Endothelial cell of umbilical vein (primary cell): ENCODE results near the gene DDX56. TPM values are rescaled to one million over a fixed set of nuclear protein-coding genes. Genes with fewer than 3 reads are reported as not detected.

Experiments
- BruUV-seq: library from RNA; stranded (reverse); fragments of 400-500 nt; replicated peaks from 2 replicates; lab custom pipeline; 2021; lab: Mats Ljungman, UMichigan
- CTCF ChIA-PET: fragments of 300-600, 350-600 bp; sonication (Branson Sonifier 250); formaldehyde crosslinking; loops from one replicate; lab custom pipeline; 2021; ENCODE audit warnings: antibody characterized with exemption, inconsistent platforms; lab: Charles Lee
- POLR2A ChIA-PET: fragments of 300-600, 350-600 bp; sonication (Branson Sonifier 250); formaldehyde crosslinking; loops from one replicate; lab custom pipeline; 2021; ENCODE audit warnings: antibody characterized with exemption, inconsistent platforms; lab: Charles Lee
- DNase-seq: peaks from one replicate; pipeline ENCODE4 v3.0.0-alpha.2; 2011; ENCODE audit warnings: low read depth, low spot score
- FAIRE-seq: peaks from 2 replicates; lab custom pipeline; 2011; peaks lifted over from hg19 to GRCh38; lab: Jason Lieb, UNC
- H2AFZ ChIP-seq: 2 replicates; pipeline ENCODE4 v1.6.0; 2012; ENCODE audit warnings: low read depth, low read length, control low read depth, inconsistent platforms
- H3K27ac ChIP-seq: 2 replicates; pipeline ENCODE4 v1.5.1; 2011; ENCODE audit warnings: low read depth, mild to moderate bottlenecking, control low read depth, low read length, moderate library complexity; ENCODE audit not compliant: insufficient read depth
- H3K27me3 ChIP-seq, 2 experiments: 2 replicates each; pipeline versions ENCODE4 v1.6.0 to v1.6.1; 2011; ENCODE audit warnings: low read length in 2 of 2, mixed read lengths in 1 of 2; ENCODE audit not compliant: control insufficient read depth in 2 of 2, insufficient read depth in 2 of 2
- H3K36me3 ChIP-seq, 2 experiments: 2 replicates in 1 of 2; 3 replicates in 1 of 2; pipeline ENCODE4 v1.5.1; 2011; ENCODE audit warnings: low read length in 2 of 2, mild to moderate bottlenecking in 1 of 2, moderate library complexity in 1 of 2; ENCODE audit not compliant: control insufficient read depth in 2 of 2, insufficient read depth in 2 of 2; ENCODE audit errors: extremely low read depth in 1 of 2
- H3K4me1 ChIP-seq: 3 replicates; pipeline ENCODE4 v1.5.1; 2011; ENCODE audit warnings: mild to moderate bottlenecking, low read length; ENCODE audit not compliant: control insufficient read depth, insufficient read depth; ENCODE audit errors: extremely low read depth
- H3K4me2 ChIP-seq: 2 replicates; pipeline ENCODE4 v1.6.1; 2011; ENCODE audit warnings: low read length, control low read depth, mixed read lengths; ENCODE audit not compliant: insufficient read depth
- H3K4me3 ChIP-seq, 3 experiments: fragments of 200-600 bp in 1 of 3; sonication (generic), shearing (Covaris generic) in 1 of 3; replicated peaks in 1 of 3; 2 replicates each; pipeline ENCODE4 v1.5.1; 2011 to 2016; ENCODE audit warnings: control low read depth in 3 of 3, low read length in 3 of 3, mild to moderate bottlenecking in 2 of 3, inconsistent platforms in 1 of 3, low read depth in 1 of 3, moderate library complexity in 1 of 3; ENCODE audit not compliant: insufficient read depth in 1 of 3
- H3K79me2 ChIP-seq: 2 replicates; pipeline ENCODE4 v1.6.0; 2012; ENCODE audit warnings: low read length, inconsistent platforms; ENCODE audit not compliant: control insufficient read depth, insufficient read depth
- H3K9ac ChIP-seq: replicated peaks from 2 replicates; pipeline ENCODE3; 2011; ENCODE audit warnings: low read length, control low read depth; ENCODE audit not compliant: insufficient read depth; ENCODE audit errors: extremely low read depth
- H3K9me1 ChIP-seq: replicated peaks from 3 replicates; pipeline ENCODE4 v1.6.0; 2011; ENCODE audit warnings: mild to moderate bottlenecking, low read length; ENCODE audit not compliant: control insufficient read depth, insufficient read depth; ENCODE audit errors: extremely low read depth
- H3K9me3 ChIP-seq: replicated peaks from 2 replicates; pipeline ENCODE4 v1.5.1; 2012; ENCODE audit warnings: low read length, inconsistent platforms; ENCODE audit not compliant: control insufficient read depth, insufficient read depth
- H4K20me1 ChIP-seq: replicated peaks from 2 replicates; pipeline ENCODE3; 2011; ENCODE audit warnings: mild to moderate bottlenecking, low read length; ENCODE audit not compliant: control insufficient read depth, insufficient read depth; ENCODE audit errors: extremely low read depth
- EZH2 ChIP-seq: IDR thresholded peaks from 2 replicates; pipeline ENCODE4 v1.6.1; 2012; ENCODE audit warnings: borderline replicate concordance, low read depth, mild to moderate bottlenecking, moderate library complexity, low read length, inconsistent platforms; ENCODE audit not compliant: severe bottlenecking
- FOS ChIP-seq: IDR thresholded peaks from 2 replicates; pipeline ENCODE4 v1.6.1; 2011; ENCODE audit warnings: mild to moderate bottlenecking, low read length, moderate library complexity, borderline replicate concordance; ENCODE audit not compliant: insufficient read depth
- GATA2 ChIP-seq: IDR thresholded peaks from 2 replicates; pipeline ENCODE4 v1.7.0; 2011; ENCODE audit warnings: low read depth, mild to moderate bottlenecking, moderate library complexity, mixed read lengths, low read length; ENCODE audit not compliant: insufficient read length, insufficient read depth
- JUN ChIP-seq: IDR thresholded peaks from 2 replicates; pipeline ENCODE4 v1.6.1; 2011; ENCODE audit warnings: borderline replicate concordance, low read depth; ENCODE audit not compliant: insufficient read length, insufficient read depth
- MYC ChIP-seq: IDR thresholded peaks from one replicate; pipeline ENCODE4 v1.6.1; 2011; ENCODE audit warnings: mild to moderate bottlenecking, low read depth, low read length
- POLR2A ChIP-seq: IDR thresholded peaks from 2 replicates; pipeline ENCODE4 v1.6.1; 2012; ENCODE audit warnings: low read depth, mild to moderate bottlenecking, control low read depth, low read length
- POLR2AphosphoS5 ChIP-seq: IDR thresholded peaks from 2 replicates; pipeline ENCODE4 v1.6.1; 2012; ENCODE audit warnings: low read depth, mild to moderate bottlenecking, control low read depth, low read length, moderate library complexity; ENCODE audit not compliant: insufficient read depth
- dilution Hi-C: fragments of 300-500 bp; cut with MboI; formaldehyde crosslinking; loops from one replicate; pipeline ENCODE4 v1.15.0; 2019; ENCODE audit warnings: low sequenced_read_pairs; ENCODE audit not compliant: extremely low pct_ligation_motif_present
- intact Hi-C: fragments of 100-400 bp; cut with micrococcal nuclease; formaldehyde crosslinking; loops from one replicate; pipeline ENCODE4 v1.10.0; 2022
- polyA plus RNA-seq, 4 experiments: library from polyadenylated mRNA; depleted of rRNA in 3 of 4; stranded (reverse) in 3 of 4; unstranded in 1 of 4; fragments of >200 nt; gene quantifications; 2 replicates each; pipeline versions ENCODE4 v1.2.1 to v1.2.3, GENCODE V29; 2011 to 2012; ENCODE audit warnings: missing spikeins in 1 of 4
- total RNA-seq: library from RNA; stranded (reverse); gene quantifications from 2 replicates; pipeline ENCODE4 v1.2.3, GENCODE V29; 2021
- TF ChIP-seq, protein P1 (sequence below), 2 donors: IDR thresholded peaks; 1 replicate in 1 of 2; 2 replicates in 1 of 2; pipeline ENCODE4 v1.5.1; 2011; ENCODE audit warnings: low read length in 2 of 2, mild to moderate bottlenecking in 2 of 2, moderate library complexity in 2 of 2, control low read depth in 1 of 2, inconsistent platforms in 1 of 2, low read depth in 1 of 2; ENCODE audit not compliant: insufficient read depth in 1 of 2; ENCODE audit errors: extremely low read depth in 1 of 2
- TF ChIP-seq, protein P2 (sequence below): IDR thresholded peaks from 2 replicates; pipeline ENCODE4 v1.6.1; 2011; ENCODE audit not compliant: insufficient read depth, insufficient read length

The DDX56 gene
- total and polyA plus RNA-seq, 2 donors (not counting 3 experiments of a cell fraction or from before 2014, with no cell fraction given), result 94.7 to 96.6 TPM

- CTCF ChIA-PET, result no interaction called here
- H3K27me3 ChIP-seq, result no peaks in the 10 kb centered on the region
- FAIRE-seq, result no peak
- H3K9me1 ChIP-seq, result no peaks in the 10 kb centered on the region
- no peak for DNase-seq
- no peaks in the 10 kb centered on the region for H3K9me3 ChIP-seq
- no peak for TF ChIP-seq MYC
- TF ChIP-seq, protein P1, sequence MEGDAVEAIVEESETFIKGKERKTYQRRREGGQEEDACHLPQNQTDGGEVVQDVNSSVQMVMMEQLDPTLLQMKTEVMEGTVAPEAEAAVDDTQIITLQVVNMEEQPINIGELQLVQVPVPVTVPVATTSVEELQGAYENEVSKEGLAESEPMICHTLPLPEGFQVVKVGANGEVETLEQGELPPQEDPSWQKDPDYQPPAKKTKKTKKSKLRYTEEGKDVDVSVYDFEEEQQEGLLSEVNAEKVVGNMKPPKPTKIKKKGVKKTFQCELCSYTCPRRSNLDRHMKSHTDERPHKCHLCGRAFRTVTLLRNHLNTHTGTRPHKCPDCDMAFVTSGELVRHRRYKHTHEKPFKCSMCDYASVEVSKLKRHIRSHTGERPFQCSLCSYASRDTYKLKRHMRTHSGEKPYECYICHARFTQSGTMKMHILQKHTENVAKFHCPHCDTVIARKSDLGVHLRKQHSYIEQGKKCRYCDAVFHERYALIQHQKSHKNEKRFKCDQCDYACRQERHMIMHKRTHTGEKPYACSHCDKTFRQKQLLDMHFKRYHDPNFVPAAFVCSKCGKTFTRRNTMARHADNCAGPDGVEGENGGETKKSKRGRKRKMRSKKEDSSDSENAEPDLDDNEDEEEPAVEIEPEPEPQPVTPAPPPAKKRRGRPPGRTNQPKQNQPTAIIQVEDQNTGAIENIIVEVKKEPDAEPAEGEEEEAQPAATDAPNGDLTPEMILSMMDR (IDR thresholded peaks at IDR 0.05; ENCODE audit: extremely low read depth in 1 of 2, insufficient read depth in 1 of 2, low read depth in 1 of 2, low read length in 2 of 2), result no peak
- no peak for TF ChIP-seq JUN
- no peak for TF ChIP-seq POLR2A
- no peak for TF ChIP-seq POLR2AphosphoS5
- no peak for TF ChIP-seq GATA2
- TF ChIP-seq FOS, result no peak
- TF ChIP-seq EZH2, result no peak
- TF ChIP-seq, protein P2, sequence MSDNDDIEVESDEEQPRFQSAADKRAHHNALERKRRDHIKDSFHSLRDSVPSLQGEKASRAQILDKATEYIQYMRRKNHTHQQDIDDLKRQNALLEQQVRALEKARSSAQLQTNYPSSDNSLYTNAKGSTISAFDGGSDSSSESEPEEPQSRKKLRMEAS, result no peak
- H3K79me2 ChIP-seq, result peaks cover 23% of the 10 kb centered on the region
- H3K4me1 ChIP-seq, result peaks cover 9% of the 10 kb centered on the region
- POLR2A ChIA-PET, result no interaction called here
- no peak overlapping the region for H3K9ac ChIP-seq
- BruUV-seq, result no TSS peak
- no peaks in the 10 kb centered on the region for H4K20me1 ChIP-seq
- H3K27ac ChIP-seq, result no peak overlapping the region
- dilution Hi-C loops, result no loop called here
- no peak overlapping the region for H3K4me2 ChIP-seq
- no peak overlapping the region for H3K4me3 ChIP-seq
- intact Hi-C loops, result loop anchor here (5.0 kb wide), 1 partner anchor 77 kb away; the partner anchor contains the start of gene NUDCD3
- H2AFZ ChIP-seq, result no peak overlapping the region
- peaks cover 39 to 59% of the 10 kb centered on the region in 2 experiments for H3K36me3 ChIP-seq
Observed at GRCh38 chr7:44568771-44569560, 4.7 kb downstream of the DDX56 start.
